Motor neuron (in vitro differentiated cells): ENCODE measurements around the gene DUSP3. TPM values are rescaled to one million over a fixed set of nuclear protein-coding genes. Genes with fewer than 3 reads are reported as not detected.

Experiments used
- ATAC-seq, 8 experiments: fragments of 200-7000 bp; cut with Tn5 transposase; replicated peaks in 6 of 8; 2 replicates each; pipeline ENCODE4 v1.8.0; 2021; ENCODE audit warnings: mild to moderate bottlenecking in 8 of 8, moderate library complexity in 8 of 8
- H3K27ac ChIP-seq, 2 donors: fragments of 250-450 bp; sonication (Bioruptor Pico); 2 replicates each; pipeline ENCODE4 v1.9.0; 2021; ENCODE audit warnings: antibody characterized with exemption in 2 of 2, mild to moderate bottlenecking in 2 of 2, moderate library complexity in 1 of 2
- H3K4me1 ChIP-seq, 2 donors: fragments of 250-450 bp; sonication (Bioruptor Pico); replicated peaks in 1 of 2; 2 replicates each; pipeline ENCODE4 v1.6.1; 2021; ENCODE audit warnings: antibody characterized with exemption in 2 of 2, mild to moderate bottlenecking in 2 of 2, moderate library complexity in 1 of 2
- H3K4me3 ChIP-seq, 5 donors: fragments of 250-450 bp; sonication (Bioruptor Pico); 2 replicates each; pipeline ENCODE4 v1.9.0; 2021; ENCODE audit warnings: antibody characterized with exemption in 5 of 5, mild to moderate bottlenecking in 5 of 5, moderate library complexity in 4 of 5
- WGBS, 10 experiments: fragments of 450-650 bp; shearing (Covaris generic); methylation state at CpG; one replicate each; pipeline ENCODE4 v1.0.0; 2022; 5-methylcytosine and 5-hydroxymethylcytosine counted together
- in situ Hi-C, 9 experiments: fragments of 400-800 bp; cut with MboI; loops; one replicate each; pipeline ENCODE4 v1.15.0; 2021; ENCODE audit warnings: low sequenced_read_pairs in 9 of 9, low pct_unique_long_range_greater_than_20kb in 2 of 9; ENCODE audit not compliant: unreplicated experiment in 9 of 9
- total RNA-seq, 8 experiments: library from RNA; unstranded; fragments of 300-600 nt; gene quantifications; 2 replicates each; pipeline versions ENCODE4 v1.2.3 to v1.2.4, GENCODE V29; 2022

The DUSP3 gene
- total RNA-seq: 10 to 100 TPM; 18.6 to 58.2 (median 25.3) TPM

DNA sequence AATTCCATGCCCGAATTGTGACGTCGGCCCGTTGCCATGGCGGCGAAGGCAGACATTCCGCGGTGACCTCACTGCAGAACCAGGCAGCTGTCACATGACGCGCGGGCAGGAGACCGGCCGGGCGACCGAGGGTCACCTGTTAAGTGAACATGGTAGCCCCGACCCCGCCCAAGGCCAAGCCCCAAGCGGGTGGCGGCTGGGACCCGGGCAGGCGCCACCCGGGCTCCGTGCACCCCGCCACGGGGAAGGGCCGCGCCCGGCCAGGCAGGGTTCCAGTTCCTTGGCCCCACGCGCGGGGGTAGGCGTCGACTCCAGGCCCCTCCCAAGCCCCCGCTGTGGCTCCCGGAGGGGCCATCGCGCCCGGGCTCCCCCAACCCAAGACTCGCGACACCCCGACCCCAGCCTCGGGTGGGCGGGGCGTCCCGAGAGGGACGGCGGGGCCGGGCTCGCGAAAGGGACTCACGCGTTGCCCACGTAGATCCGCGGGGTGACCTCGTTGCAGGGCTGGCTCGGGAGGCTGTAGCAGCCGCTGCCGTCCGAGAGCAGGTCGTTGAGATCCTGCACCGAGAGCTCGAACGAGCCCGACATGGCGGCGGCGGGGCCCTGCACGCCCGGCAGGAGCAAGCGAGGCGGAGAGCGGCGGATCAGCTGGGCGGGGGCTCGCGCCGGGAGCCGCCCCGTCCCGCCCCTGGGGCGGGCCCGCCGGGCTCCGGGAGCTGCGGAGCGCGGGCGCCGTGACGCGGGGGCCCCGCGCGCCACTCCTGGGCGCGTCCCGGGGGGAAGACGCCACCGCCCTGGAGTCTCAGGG, at the start of gene DUSP3:
Gene DUSP3, minus strand, starts transcription at position 641 of the 808 bp plus-strand sequence. Its CDS starts 53 bp downstream, at position 588.
- H3K4me1 ChIP-seq: peaks cover 3 to 9% of the 10 kb centered on the region in 2 donors
- WGBS, 10 experiments: 0% methylated on average over 4 of the region's 100 CpGs; no CpG with 5 or more reads in 9 of the 10 experiments
- in situ Hi-C loops: no loop called here
- H3K4me3 ChIP-seq: peak within 1 kb of the TSS; percentile 68 to 85 (median 76)
- ATAC-seq: peak; percentile 81 to 89 (median 86)
- peak within 1 kb of the TSS; percentile 93 to 95 for H3K27ac ChIP-seq

DNA sequence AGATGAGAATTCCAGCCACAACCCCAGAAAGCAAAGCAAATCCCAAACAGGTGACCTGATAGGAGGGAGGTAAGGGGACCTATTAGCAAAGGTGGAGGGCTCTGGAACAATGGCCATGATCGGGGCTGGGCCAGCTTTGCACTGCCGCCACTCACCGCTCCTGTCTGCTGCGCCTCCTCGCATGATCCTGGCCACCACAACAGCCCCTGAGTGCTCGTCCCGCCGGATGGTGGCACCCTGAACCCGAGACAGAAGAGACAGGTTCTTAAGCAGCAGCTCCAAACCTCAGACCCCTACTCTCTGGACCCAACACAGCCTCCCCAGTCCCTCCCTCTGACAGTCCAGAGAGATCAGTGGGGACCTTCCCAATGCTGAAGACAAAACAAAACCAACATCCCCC, 48.8 kb upstream of the DUSP3 start:
- H3K27ac ChIP-seq: no peak overlapping the region
- no peak for ATAC-seq
- peaks cover 8 to 13% of the 10 kb centered on the region in 2 donors for H3K4me1 ChIP-seq
- 79 to 100% (median 94%) methylated on average over 1 to 6 of the region's 9 CpGs; no CpG with 5 or more reads in 5 of the 10 experiments for WGBS, 10 experiments
- H3K4me3 ChIP-seq: no peak overlapping the region
- in situ Hi-C loops: no loop called here

DNA sequence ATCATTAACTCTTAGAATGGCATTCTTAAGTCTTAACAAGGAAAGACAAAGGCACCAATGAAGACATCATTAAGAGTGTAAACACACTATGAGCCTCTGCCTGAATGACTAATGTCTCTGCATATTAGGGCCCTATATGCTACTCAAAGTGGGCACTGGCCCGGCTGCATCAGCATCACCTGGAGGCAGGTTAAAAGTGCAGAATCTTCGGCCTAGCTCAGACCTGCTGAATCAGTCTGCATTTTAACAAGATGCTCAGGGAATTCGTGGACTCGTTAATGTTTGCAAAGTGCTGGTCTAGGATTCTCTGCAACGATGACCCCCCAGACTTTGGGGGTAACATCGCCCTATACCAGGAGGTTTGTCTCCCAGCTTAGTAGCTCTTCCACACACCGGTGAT, 47.4 kb upstream of the DUSP3 start:
- WGBS, 10 experiments: 60 to 93% (median 86%) methylated on average over 1 to 7 of the region's 7 CpGs; no CpG with 5 or more reads in 2 of the 10 experiments
- in situ Hi-C loops: no loop called here
- Histone ChIP-seq H3K27ac (no peak overlapping the region), H3K4me1 (peaks cover 0 to 4% of the 10 kb centered on the region in 2 donors), H3K4me3 (no peak overlapping the region)
- ATAC-seq: no peak

DNA sequence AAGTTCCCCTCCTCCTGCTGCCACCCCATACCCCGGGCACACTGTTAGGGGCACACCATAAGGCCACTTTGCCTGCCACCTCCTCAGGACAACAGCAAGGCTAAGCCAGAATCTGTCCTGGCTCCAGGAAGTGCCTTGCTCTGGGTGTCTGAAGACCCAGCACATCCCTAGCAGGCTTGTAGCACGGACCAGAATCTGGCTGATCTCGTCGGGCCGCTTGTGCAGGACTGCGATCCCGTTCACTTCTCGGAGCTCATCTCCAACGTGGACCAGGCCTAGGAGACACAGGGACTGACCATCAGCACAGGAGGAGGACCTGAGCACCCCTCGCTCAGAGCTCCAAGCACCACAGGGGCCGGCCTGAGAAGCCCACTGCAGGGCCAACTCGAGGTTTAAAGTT, 46.8 kb upstream of the DUSP3 start:
- H3K4me3 ChIP-seq: no peak overlapping the region
- ATAC-seq: no peak
- H3K4me1 ChIP-seq: peaks cover 0 to 4% of the 10 kb centered on the region in 2 donors
- WGBS, 10 experiments: 60 to 100% (median 99%) methylated on average over 1 to 9 of the region's 12 CpGs; no CpG with 5 or more reads in 4 of the 10 experiments
- in situ Hi-C loops: no loop called here
- H3K27ac ChIP-seq: no peak overlapping the region

DNA sequence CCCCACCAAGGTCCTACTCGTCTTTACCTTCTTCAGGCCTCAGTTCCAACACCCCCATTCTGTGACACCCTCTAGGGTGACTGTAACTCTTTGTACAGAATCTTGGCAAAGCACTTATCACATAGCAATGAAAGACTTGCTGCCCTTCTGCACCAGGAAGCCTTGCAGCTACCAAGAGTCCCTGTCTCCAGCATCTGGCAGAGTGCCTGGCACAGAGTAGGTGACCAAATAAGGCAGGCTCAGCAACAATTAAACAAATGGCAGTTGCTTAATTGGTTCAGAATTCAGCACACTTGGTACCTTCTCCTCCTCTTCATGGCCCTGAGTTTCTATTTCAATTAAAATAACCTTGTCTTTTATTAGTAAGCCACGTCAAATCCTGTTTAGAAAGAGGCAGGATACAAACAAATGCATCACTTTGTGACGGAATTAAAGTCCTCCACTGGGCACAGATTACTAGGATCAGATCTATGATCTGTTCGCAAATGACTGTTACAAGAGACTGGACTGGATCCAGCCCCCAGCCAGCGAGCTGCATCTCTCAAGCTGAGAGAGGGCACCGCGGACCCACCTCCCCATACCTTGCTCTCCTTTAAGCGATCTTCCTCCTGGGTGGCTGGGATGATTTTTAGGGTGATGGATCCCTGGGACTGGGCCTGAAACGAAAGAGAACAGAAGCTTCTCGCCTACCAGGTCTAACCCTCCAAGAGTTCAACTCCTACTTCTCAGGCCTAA, 44.7 kb upstream of the DUSP3 start:
- H3K27ac ChIP-seq: no peak overlapping the region
- no peak for ATAC-seq
- 63 to 100% (median 88%) methylated on average over 1 to 9 of the region's 10 CpGs; no CpG with 5 or more reads in 1 of the 10 experiments for WGBS, 10 experiments
- no peak overlapping the region for H3K4me3 ChIP-seq
- H3K4me1 ChIP-seq: no peaks in the 10 kb centered on the region
- in situ Hi-C loops: no loop called here

DNA sequence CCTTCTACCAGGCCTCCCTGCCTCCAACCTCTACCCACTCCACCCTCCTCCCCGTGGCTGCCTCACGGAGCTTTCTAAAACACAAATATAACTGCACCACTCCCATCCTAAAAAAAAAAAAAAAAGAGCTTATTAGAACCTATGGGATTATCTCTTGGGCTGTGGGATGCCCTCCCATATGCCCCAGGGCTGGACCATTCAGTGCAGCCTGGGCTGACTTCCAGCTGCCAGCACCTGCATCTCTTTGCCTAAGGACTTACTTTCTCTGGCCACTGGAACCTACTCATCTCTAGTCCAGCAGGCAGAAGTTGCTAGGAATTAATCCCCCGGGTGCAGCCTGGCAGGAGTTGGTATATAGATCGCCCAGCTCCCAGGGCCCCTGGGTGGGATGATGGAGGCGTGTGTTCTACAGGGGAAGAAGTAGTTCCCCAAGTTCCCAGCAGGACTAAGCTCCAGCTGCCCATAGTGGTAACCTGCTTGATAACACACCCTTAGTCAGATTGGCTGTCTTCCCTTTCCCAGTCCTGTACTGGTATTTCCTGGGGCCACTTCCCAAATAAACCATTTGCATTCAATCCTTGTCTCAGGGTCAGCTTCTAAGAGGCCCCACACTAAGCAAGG, 43.9 kb upstream of the DUSP3 start:
- Histone ChIP-seq H3K4me3 (no peak overlapping the region), H3K27ac (no peak overlapping the region), H3K4me1 (no peaks in the 10 kb centered on the region)
- in situ Hi-C loops: no loop called here
- WGBS, 10 experiments: 17 to 100% methylated on average over 1 to 3 of the region's 5 CpGs; no CpG with 5 or more reads in 8 of the 10 experiments
- peak in 2 of 8 experiments; percentile 77 to 93 for ATAC-seq

DNA sequence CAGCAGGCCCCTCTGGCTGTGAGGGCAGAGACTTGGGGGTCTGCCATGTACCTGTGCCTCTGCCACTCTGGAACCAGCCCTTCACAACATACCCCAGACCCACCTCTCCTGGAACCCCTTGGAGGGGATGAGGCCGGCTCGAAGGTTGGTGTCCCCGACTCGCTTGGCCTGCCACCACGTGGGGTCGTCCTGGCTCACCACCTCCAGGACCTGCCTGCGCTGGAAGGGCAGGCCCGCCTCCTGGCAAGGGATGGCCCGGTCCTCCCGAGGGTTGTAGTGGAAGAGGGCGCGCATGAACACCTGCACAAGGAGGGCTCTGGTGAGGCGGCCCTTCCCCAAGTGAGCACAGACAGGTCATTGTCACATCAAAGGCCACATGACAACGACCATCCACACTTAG, 42.0 kb upstream of the DUSP3 start:
- H3K4me3 ChIP-seq: no peak overlapping the region
- H3K4me1 ChIP-seq: no peaks in the 10 kb centered on the region
- ATAC-seq: no peak
- WGBS, 10 experiments: 80 to 100% (median 92%) methylated on average over 2 to 6 of the region's 14 CpGs; no CpG with 5 or more reads in 4 of the 10 experiments
- in situ Hi-C loops: no loop called here
- H3K27ac ChIP-seq: no peak overlapping the region

DNA sequence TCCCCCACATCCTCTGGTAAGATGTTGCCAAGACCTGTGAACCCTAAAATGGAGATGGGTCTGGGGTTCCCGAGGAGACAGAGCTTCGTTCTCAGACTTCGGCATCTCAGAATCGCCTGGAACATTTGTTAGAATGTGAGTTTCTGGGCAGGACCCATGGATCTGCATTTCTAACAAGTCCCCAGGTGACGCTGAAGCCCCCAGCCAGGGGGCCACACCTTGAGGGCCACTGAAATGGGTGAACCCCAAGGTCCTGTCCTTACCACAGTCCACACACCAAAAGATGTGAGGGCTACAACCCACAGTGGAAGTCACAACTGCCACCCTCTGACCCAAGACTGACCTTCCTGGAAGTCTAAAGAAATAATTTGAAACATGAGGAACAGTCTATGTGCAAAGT, 40.2 kb upstream of the DUSP3 start:
- ATAC-seq: no peak
- in situ Hi-C loops: no loop called here
- H3K4me1 ChIP-seq: no peaks in the 10 kb centered on the region
- 90 to 100% (median 93%) methylated on average over 2 to 5 of the region's 5 CpGs; no CpG with 5 or more reads in 6 of the 10 experiments for WGBS, 10 experiments
- no peak overlapping the region for H3K27ac ChIP-seq
- no peak overlapping the region for H3K4me3 ChIP-seq

DNA sequence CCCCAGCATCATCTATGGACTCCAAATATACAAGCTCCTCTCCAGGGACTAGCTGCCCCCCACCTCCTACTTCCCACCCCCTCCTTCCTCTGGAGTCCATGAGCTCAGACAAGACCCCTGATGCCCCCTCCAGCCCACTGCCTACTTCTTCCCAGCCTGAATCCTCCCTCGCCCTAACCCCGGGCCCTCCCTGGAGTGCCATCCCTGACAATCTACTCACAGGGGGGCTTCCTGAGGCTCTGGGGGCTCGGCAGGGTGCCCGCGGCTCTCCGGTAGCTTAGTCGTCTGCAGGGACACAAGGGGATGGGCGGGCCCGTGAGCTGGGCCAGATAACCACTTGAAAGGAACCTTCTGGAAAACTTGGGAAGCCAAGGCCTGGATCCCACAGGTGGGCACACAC, 39.0 kb upstream of the DUSP3 start:
- ATAC-seq: no peak
- 100% methylated on average over 3 of the region's 9 CpGs; no CpG with 5 or more reads in 9 of the 10 experiments for WGBS, 10 experiments
- H3K4me3 ChIP-seq: no peak overlapping the region
- no peaks in the 10 kb centered on the region for H3K4me1 ChIP-seq
- in situ Hi-C loops: no loop called here
- no peak overlapping the region for H3K27ac ChIP-seq

DNA sequence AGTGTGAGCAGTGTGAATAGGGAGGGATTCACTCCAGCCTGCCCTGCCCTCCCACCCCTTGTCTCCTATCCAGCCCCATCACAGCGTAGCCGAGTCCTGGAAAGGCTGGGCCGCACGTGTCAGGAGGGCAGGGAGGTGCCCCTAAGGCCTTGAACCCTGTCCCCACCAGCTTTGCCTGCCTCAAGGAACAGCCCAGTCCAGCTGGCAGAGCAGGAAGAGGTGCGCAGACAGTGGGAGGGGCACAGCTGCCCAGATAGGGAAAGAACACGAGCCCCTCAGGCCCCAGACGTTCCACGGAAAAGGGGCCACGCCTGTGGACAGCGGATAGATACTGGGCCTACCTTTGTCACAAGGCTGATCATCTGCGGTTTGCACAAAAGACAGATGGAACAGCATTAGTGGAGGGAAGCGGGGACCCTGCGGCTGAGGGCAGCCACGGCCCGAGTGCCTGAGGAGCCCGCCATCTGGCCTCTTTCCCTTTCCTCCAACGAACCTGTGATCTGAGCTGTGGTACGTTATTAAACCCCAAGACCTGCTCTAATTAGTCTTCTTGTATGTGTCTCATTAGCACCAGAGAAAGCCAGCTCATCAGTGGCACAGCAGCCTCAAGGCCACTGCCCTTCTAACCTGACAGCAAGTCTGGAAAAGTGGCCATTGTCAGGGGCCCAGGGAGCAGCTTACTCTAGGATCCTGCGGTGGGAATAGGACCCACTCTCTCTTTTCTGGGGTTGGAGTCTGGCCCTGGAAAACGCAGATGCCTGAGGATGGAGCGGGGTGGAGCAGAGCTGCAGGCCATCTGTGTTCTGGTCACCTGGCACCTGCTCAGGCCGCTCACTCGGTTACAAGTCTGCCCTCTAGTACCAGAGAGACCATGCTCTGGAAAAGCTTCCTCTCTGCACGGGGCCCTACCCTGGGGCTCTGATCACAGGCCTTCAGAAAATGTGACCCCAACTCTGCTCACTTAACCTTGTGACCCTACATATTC, 37.9 kb upstream of the DUSP3 start:
- H3K27ac ChIP-seq: no peak overlapping the region
- in situ Hi-C loops: no loop called here
- no peak overlapping the region for H3K4me3 ChIP-seq
- 68 to 100% (median 92%) methylated on average over 1 to 14 of the region's 24 CpGs; no CpG with 5 or more reads in 2 of the 10 experiments for WGBS, 10 experiments
- no peaks in the 10 kb centered on the region for H3K4me1 ChIP-seq
- peak in 3 of 8 experiments; percentile 19 to 43 (median 27) for ATAC-seq

DNA sequence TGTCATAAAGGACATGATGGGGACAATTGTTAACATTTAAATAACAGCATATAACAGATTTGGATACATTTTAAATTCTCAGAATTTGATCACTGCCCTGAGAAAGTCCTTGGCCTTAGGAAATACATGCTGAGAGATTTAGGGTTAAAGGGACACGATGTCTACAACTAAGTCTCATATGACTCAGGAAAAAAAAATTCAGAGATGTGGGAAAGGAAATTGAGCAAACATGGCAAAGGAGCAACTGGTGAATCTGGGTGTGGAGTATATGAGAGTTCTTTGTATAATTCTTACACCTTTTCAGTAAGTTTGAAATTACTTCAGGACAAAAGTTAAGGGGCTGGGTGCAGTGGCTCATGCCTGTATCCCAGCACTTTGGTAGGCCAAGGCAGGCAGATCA, 35.9 kb upstream of the DUSP3 start:
- H3K27ac ChIP-seq: no peak overlapping the region
- WGBS, 10 experiments: 0 to 100% (median 17%) methylated on average over 1 of the region's 1 CpG; no CpG with 5 or more reads in 3 of the 10 experiments
- in situ Hi-C loops: no loop called here
- H3K4me1 ChIP-seq: no peaks in the 10 kb centered on the region
- no peak overlapping the region for H3K4me3 ChIP-seq
- ATAC-seq: peak in 2 of 8 experiments; percentile 45 to 59

DNA sequence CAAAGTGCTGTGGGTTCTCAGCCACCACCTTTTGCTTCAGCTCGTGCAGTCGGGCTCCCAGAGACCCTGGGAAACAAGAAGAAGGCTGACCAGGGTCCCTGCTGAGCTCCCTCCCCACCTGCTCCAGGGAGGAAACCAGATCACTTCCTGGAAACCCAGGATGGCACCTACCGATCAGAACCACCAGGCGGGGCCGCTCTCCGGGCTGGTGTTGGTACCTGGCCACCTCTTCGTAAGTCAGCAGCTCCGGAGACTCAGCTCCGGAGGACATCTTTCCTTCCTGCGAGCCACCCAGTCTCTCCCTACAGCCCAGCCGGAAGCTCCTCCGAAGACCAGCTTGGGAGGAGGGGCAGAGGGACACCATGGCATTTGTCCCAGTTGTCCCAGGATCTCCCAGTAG, 35.2 kb upstream of the DUSP3 start:
- Histone ChIP-seq H3K4me3 (no peak overlapping the region), H3K27ac (no peak overlapping the region), H3K4me1 (no peaks in the 10 kb centered on the region)
- in situ Hi-C loops: no loop called here
- no peak for ATAC-seq
- 83 to 100% (median 94%) methylated on average over 1 to 10 of the region's 12 CpGs; no CpG with 5 or more reads in 3 of the 10 experiments for WGBS, 10 experiments
